Endothelial cell of coronary artery (primary cell): ENCODE measurements around the gene EXOC4. TPM values are rescaled to one million over a fixed set of nuclear protein-coding genes. Genes with fewer than 3 reads are reported as not detected.

Experiments used
- total RNA-seq: library from RNA; depleted of rRNA; stranded (reverse); fragments of >200 nt; gene quantifications from 2 replicates; pipeline ENCODE4 v1.2.3, GENCODE V29; 2014

Gene EXOC4
- 97.6 and 106 TPM in 2 replicates for total RNA-seq

GRCh38 chr7:133252858-133253518 lies at the start of gene EXOC4:
Gene EXOC4, plus strand, starts transcription at chr7:133253078.

Other genes with a start within 250 kb of the EXOC4 start
- gene CHCHD3, start 171.0 kb upstream of the EXOC4 start, total RNA-seq = 77.7 and 93.8 TPM in 2 replicates